ENCODE data around the gene RMND1. TPM values are rescaled to one million over a fixed set of nuclear protein-coding genes. Genes with fewer than 3 reads are reported as not detected.

The RMND1 gene
- total and polyA plus RNA-seq, 9 of the 15 experiments (the other 6 are each of a cell fraction or from before 2014, with no cell fraction given): 26.9 to 47.8 (median 36.2) TPM

- ATAC-seq (no peak), FAIRE-seq (no peak), DNase-seq (ENCODE audit: extremely low read depth in 1 of 4, low spot score in 3 of 4) (no peak)
- intact Hi-C loops (cut with micrococcal nuclease) (loop anchor here (10.0 kb wide), 1 partner anchor 837 kb away; no protein-coding TSS in a partner anchor), in situ Hi-C loops (cut with MboI) (no loop called here)
- Histone ChIP-seq H4K20me1 (replicated peaks; ENCODE audit: control insufficient read depth, insufficient read depth, low read length) (no peaks in the 10 kb centered on the region), H3K4me2 (ENCODE audit: insufficient read depth, low read length) (no peak overlapping the region), H2AFZ (ENCODE audit: low read depth, low read length) (no peak overlapping the region), H3K27ac (ENCODE audit: extremely low read depth, low read depth, low read length) (no peak overlapping the region), H3K79me2 (ENCODE audit: control insufficient read depth, insufficient read depth, low read length) (no peaks in the 10 kb centered on the region), H3K4me3 (no peak overlapping the region), H3K9me3 (replicated peaks; ENCODE audit: control insufficient read depth, insufficient read depth, low read depth, low read length) (no peaks in the 10 kb centered on the region), H3K36me3 (ENCODE audit: control insufficient read depth, insufficient read depth, low read length) (peaks cover 81% of the 10 kb centered on the region), H3K27me3 (ENCODE audit: control insufficient read depth in 2 of 2, insufficient read depth in 2 of 2, low read length in 2 of 2) (no peaks in the 10 kb centered on the region), H3K4me1 (replicated peaks in 1 of 2; ENCODE audit: control insufficient read depth in 2 of 2, insufficient read depth in 2 of 2, low read length in 2 of 2) (no peaks in the 10 kb centered on the region), H3K9me1 (ENCODE audit: control insufficient read depth, insufficient read depth, low read length) (no peaks in the 10 kb centered on the region), H3K9ac (ENCODE audit: insufficient read depth in 1 of 2, low read depth in 2 of 2, low read length in 2 of 2) (no peak overlapping the region)
- WGBS (ENCODE audit: insufficient coverage, low coverage, missing lambda C conversion rate): 87% methylated on average over 4 of the region's 4 CpGs
- TF ChIP-seq CLOCK (CRISPR knock-in tag; IDR thresholded peaks at IDR 0.05; ENCODE audit: borderline replicate concordance) (no peak), CEBPB (tag; IDR thresholded peaks at IDR 0.05) (peak; percentile 42; the same call in 1 of the 2 replicates), ZNF311 (CRISPR knock-in tag; IDR thresholded peaks at IDR 0.05) (no peak), RBM17 (IDR thresholded peaks at IDR 0.05; ENCODE audit: borderline replicate concordance, low read depth, low read length) (no peak), ATF3 (IDR thresholded peaks at IDR 0.05) (0 out of 2 replicates have a peak, but pooled peaks have one; percentile 6), ATF3 (CRISPR knock-in tag; conservative IDR thresholded peaks at IDR 0.05) (no peak), CEBPG (CRISPR knock-in tag; IDR thresholded peaks at IDR 0.05) (peak; percentile 27; the same call in 1 of the 2 replicates), CEBPG (tag; conservative IDR thresholded peaks at IDR 0.05 in 1 of 2, IDR thresholded peaks at IDR 0.05 in 1 of 2) (peak in 1 of 2 experiments; percentile 10; a peak in 1 of 4 replicates), CBFB (CRISPR knock-in tag; IDR thresholded peaks at IDR 0.05) (no peak), GABPB1 (CRISPR knock-in tag; IDR thresholded peaks at IDR 0.05) (no peak), ZNF583 (CRISPR knock-in tag; IDR thresholded peaks at IDR 0.05) (no peak), HNRNPL (IDR thresholded peaks at IDR 0.05; ENCODE audit: low read depth, low read length) (no peak)
- TF ChIP-seq, protein P1, sequence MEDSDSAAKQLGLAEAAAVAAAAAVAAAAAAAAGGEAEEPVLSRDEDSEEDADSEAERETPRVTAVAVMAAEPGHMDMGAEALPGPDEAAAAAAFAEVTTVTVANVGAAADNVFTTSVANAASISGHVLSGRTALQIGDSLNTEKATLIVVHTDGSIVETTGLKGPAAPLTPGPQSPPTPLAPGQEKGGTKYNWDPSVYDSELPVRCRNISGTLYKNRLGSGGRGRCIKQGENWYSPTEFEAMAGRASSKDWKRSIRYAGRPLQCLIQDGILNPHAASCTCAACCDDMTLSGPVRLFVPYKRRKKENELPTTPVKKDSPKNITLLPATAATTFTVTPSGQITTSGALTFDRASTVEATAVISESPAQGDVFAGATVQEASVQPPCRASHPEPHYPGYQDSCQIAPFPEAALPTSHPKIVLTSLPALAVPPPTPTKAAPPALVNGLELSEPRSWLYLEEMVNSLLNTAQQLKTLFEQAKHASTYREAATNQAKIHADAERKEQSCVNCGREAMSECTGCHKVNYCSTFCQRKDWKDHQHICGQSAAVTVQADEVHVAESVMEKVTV (CRISPR knock-in tag; IDR thresholded peaks at IDR 0.05): no peak
- no TSS peak for BruUV-seq (replicated peaks)
- CTCF ChIA-PET (ENCODE audit: low intra/inter-chr PET ratio): no interaction called here
- POLR2A ChIA-PET: no interaction called here
Measured at GRCh38 chr6:151428093-151428735, 23.7 kb downstream of the RMND1 start.

Measured in K562 (cell line).